Kasumi-1 (cell line): ENCODE results near the gene IFI27.

Experiments used
- DNase-seq, 2 experiments: peaks; one replicate each; lab custom pipeline; 2025; lab: John Stamatoyannopoulos, UW

Gene IFI27

GRCh38 chr14:94102768-94103482 lies 7.6 kb upstream of the IFI27 start:
- no peak for DNase-seq

GRCh38 chr14:94103554-94104150 lies 6.9 kb upstream of the IFI27 start:
- DNase-seq, result no peak

DNA sequence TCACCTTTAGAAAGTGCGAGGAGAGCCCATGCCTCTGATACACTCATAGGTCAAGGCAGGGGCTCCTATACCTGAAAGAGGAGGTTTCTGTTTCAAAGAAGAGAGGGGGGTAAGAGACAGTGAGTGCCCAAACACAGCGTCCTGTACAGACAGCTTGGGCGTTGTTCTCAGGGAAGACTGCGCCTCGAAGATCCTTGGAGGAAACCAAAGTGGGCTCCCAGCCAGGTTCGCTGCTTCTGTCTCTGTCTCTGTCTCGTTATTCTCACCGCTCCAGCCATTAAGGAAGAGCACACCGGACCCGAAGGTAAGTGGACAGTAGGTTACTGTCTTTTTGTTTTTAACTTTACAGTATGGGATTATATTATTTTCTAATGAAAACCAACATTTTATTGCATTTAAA lies 5.8 kb upstream of the IFI27 start:
- DNase-seq, result no peak

DNA sequence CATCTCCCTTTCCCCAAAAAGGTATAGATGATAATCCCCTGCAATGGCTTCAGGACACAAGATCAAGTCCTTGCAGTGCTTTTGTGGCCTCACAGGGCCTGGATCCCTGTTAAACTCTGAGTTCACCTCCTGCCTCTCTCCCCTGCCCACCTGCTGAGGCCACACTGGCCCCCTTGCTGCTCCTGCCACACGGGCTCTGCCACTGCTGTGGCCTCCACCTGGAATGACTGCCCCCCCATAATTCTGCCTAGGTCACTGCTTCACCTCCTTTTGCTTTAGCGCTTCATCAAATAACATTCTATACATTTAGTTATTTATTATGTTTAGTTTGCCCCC lies 653 bp upstream of the IFI27 start:
- no peak for DNase-seq

GRCh38 chr14:94111276-94112095 lies 950 bp downstream of the IFI27 start:
- DNase-seq, result no peak

GRCh38 chr14:94112513-94113063 lies 2.1 kb downstream of the IFI27 start:
- DNase-seq, result no peak

DNA sequence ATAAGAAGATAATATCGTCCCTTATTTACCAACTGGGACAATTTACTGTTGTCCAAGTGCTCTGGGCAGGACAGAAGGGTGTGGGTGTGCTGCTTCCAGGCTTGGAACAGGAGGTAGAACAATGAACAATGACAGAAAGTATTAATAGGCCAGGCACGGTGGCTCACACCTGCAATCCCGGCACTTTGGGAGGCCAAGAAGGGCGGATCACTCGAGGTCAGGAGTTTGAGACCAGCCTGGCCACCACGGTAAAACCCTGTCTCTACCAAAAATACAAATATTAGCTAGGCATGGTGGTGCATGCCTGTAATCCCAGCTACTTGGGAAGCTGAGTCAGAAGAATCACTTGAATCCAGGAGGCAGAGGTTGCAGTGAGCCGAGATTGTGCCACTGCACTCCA lies 2.5 kb downstream of the IFI27 start:
- no peak for DNase-seq

GRCh38 chr14:94113490-94113889 lies 3.0 kb downstream of the IFI27 start:
- no peak for DNase-seq

GRCh38 chr14:94113908-94114588 lies 3.5 kb downstream of the IFI27 start:
- no peak for DNase-seq

DNA sequence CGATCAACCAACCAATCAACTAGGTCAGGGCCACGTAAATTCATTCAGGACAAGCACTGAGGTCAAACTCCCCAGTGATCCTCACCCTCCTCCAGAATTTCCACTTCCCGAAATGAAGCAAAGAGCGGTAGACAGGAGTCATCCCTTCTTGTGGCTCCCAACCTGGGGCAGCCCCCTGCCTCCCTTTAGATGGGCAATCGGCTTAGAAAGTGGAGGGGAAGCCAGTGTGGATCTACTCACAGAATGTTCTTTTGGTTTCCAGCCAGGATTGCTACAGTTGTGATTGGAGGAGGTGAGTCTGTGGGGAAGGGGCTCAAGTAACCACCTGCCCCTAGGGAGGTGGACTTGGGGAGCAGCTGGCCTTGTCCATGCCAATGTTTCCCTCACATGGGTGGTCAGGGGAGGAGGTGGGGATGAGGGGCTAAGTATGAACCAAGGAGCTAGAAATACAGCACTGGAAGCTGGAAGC lies 4.1 kb downstream of the IFI27 start:
- no peak for DNase-seq

DNA sequence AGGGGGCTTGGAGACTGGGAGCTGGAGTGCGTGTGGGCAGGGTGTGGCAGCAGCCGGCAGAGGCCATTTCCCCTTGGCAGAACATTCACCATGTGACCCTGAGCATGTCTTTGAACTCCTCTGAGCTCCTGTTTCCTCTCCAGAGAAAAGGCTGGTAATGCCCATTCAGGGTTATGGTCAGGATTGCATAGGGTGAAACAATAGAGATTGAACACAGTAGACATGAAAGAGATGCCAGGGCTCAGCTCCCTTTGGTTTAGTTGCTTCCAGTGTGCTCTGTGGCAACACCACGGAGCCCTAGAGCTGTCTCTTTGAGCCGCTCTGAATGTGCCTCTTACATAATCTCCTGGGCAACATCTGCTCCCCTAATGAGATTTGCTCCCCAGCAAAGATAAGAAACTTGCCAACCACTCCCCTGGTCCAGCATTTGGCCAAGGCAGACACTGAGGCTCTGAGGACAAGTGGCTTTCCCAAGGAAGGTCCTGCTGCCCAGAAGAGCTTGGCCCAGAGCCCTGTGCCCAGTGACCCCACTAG lies 4.6 kb downstream of the IFI27 start:
- no peak for DNase-seq

GRCh38 chr14:94115631-94116030 lies 5.1 kb downstream of the IFI27 start:
- DNase-seq, result no peak

DNA sequence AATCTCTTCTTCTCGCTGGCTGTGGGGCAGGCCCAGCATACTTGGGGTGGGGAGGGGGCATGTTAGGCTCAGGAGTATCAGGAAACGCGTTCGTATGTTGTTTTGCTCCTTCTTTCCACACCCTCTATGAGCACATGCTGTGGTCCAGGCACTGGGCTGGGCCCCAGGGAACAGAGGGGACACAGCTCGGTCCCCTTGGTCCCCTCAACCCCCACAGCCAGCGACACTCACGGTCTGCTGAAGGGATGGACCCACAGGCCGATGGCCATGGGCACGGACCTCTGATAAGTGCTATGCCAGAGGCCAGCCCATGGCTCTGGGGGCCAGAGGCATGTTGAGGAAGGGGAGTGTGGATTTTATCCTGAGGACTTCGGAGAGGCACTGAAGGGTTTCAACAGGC lies 6.2 kb downstream of the IFI27 start:
- no peak for DNase-seq

DNA sequence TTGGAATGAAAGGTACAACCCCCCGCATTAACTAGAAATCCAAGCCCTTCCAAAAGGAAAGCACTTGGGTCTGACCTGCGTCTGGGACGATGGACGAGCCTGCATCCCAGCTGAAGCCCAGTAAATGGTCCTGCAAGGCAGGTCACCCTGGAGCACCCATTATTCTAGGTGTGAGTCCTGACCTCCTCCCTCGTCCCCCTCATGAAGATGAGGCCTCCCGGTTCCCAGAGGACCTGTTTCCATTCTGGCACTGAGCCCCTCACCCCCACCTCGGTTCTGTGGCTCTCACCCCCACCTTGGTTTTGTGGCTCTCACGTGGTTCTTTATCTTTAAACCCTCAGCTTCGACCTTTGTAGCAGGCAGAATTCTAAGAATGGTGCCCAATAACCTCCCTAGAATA lies 7.3 kb downstream of the IFI27 start:
- DNase-seq, result no peak

DNA sequence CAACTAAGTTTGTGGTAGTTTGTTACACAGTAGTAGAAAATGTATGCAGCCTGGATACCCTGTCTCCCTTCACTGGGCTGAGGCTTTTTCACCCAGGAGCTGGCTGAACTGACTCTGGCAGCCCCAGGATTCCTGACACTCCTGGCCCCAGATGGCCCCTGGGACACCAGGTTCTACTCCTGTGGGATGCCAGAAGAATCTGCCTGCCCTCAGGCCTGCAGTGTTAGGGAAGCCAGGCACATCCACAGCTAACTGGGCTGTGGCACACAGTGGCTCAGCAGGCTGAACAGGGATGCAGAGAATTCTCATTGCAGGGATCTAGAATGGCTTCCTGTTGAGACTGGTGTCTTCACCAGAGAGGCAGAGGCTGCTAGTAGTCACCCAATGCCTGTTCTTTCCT lies 8.5 kb downstream of the IFI27 start:
- DNase-seq, result no peak

- no peak for DNase-seq
Observed at GRCh38 chr14:94120667-94121340, 10.3 kb downstream of the IFI27 start.

- DNase-seq, result no peak
Observed at GRCh38 chr14:94121485-94121884, 10.9 kb downstream of the IFI27 start.

DNA sequence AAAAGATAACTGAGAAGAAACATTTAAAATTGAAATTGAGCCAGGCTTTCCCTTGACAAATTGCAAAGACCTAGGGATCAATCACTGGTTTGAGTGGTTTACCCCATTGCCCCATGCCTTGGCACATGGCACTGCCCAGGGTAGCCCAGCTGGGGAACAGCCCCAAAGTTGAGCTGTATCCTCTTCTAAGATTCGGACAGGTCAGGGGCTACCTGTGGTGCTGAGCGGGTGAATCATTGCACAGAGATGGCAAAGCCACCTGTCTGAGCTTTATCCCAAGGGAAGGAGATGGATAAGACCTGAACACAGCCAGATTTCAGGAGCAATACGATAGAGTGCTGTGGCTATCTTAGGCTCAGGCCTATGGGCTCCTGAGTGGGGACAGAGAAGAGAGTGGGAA lies 11.9 kb downstream of the IFI27 start:
- DNase-seq, result no peak

- DNase-seq, result no peak
Observed at GRCh38 chr14:94123296-94123695, 12.8 kb downstream of the IFI27 start.

DNA sequence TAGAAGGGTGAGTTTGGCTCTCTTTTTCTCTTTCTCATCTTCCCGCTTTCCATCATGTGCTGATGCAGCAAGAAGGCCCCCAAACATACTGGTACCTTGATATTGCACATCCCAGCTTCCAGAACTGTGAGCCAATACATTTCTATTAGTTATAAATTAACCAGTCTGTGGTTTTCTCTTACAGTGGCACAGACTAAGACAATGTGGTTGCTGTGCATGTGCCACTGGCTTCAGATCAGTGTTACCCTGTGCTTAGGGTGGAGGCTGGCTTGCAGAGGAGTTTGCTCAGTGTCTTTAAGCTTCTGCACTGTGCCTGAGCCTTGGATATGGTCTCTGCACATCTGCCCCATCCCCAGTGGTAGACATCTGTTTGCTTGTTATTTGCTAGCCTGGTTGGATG lies 13.3 kb downstream of the IFI27 start:
- DNase-seq, result no peak

GRCh38 chr14:94124582-94125377 lies 14.2 kb downstream of the IFI27 start:
- DNase-seq, result no peak
